Nucleus accumbens (tissue), 56 donors: ENCODE measurements around the gene TMEM208.

Experiments used
- DNase-seq, 56 donors: peaks; one replicate each; lab custom pipeline; 2025; lab: John Stamatoyannopoulos, UW

Gene TMEM208

DNA sequence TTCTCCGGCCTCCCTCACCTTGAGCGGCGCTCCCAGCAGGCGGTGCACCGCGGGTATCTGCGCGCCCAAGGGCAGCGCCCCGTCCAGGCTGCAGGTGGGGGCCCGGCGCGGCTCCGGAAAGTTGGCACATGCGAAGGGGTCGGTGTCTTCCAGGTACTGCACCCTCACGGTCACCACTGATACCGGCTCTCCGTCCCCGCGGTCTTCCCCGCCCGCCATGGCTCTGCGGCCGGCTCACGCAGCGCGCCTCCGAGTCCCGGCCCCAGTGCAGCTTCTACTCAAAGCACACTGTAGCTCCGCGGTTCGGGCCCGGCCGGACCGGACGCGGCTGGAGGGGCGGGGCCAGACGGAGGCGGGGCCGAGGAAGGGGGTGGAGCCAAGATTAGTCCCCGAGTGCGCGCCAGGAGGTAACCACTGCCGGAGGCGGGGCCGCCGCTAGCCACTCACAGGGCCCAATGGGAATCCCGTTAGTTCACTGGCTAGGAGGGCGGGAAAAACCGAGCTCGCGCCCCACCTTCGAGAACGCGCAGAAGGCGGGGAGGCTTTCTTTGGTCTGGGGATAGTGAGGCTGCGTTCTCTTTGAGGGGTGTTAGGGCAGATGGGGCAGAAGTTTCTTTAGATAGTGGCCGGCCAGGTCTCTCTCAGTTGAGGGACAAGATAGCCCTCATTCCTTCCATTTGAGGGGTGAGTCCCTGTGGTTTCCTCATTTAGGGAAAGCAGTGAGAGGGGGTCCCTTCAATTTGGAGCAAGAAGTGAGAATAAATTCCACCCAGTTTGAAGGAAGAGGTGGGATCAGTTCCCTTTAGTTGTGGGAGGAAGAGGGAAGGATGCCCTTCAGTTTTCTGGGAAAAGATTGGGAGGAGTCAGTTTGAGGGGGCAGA is 20.5 kb downstream of the TMEM208 start, which contains the start of gene FHOD1:
FHOD1 (minus strand) TSS at position 290 of the 881 bp plus-strand sequence; CDS start at position 219, 71 bp downstream.
- peak in 55 of 56 donors; percentile 45 to 95 (median 86) for DNase-seq

DNA sequence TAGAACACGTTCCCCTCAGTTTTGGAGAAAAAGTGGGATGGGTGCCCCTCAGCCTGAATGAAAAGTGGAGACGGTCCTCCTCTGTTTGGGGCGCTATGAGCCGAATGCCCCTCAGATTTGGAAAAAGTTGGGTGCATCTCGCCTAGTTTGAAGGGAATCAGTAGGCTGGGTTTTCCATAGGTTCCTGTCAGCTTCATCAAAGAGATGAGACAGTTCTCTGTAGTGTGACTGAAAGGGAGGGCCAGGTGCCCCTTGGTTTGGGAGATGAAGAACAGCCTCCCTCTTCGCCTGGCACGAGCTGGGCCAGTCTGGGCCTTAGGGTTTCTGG is 21.1 kb downstream of the TMEM208 start:
- DNase-seq = no peak

DNA sequence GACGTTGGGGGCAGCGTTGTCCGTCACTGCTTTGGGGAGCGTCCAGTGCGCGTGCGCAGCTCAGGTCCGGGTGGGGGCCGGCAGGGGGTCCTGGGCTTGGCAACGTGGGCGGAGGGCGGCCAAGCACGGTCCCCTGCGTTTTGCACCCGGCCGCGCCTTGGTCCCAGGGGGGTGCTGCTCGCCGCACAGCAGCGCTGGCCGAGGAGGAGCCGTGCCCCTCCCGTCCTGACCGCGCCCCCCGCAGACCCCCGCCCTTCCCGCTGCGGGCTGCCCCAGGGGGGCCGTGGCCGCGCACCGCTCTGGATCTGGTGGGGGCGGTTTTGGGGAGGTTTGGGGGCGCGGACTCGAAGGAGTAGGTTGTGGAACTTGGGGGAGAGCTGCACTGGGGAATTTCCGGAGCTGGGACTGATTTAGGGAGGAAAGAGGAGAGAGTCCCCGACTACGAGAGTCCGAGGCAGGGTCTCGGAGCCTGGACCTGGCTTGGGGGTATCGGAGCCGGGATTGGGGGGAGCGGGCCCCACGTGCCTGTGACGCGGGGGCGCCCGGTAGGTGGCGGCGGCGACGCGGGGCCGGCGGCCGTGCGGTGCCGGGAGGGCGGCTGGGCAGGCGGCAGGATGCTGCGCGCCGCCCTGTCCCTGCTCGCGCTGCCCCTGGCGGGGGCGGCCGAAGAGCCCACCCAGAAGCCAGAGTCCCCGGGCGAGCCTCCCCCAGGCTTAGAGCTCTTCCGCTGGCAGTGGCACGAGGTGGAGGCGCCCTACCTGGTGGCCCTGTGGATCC is 21.7 kb downstream of the TMEM208 start, which contains the start of gene SLC9A5:
SLC9A5 (plus strand) TSS at position 579 of the 777 bp plus-strand sequence; CDS start at position 615, 36 bp downstream.
- DNase-seq = peak in 4 of 56 donors; percentile 7 to 55 (median 21)

DNA sequence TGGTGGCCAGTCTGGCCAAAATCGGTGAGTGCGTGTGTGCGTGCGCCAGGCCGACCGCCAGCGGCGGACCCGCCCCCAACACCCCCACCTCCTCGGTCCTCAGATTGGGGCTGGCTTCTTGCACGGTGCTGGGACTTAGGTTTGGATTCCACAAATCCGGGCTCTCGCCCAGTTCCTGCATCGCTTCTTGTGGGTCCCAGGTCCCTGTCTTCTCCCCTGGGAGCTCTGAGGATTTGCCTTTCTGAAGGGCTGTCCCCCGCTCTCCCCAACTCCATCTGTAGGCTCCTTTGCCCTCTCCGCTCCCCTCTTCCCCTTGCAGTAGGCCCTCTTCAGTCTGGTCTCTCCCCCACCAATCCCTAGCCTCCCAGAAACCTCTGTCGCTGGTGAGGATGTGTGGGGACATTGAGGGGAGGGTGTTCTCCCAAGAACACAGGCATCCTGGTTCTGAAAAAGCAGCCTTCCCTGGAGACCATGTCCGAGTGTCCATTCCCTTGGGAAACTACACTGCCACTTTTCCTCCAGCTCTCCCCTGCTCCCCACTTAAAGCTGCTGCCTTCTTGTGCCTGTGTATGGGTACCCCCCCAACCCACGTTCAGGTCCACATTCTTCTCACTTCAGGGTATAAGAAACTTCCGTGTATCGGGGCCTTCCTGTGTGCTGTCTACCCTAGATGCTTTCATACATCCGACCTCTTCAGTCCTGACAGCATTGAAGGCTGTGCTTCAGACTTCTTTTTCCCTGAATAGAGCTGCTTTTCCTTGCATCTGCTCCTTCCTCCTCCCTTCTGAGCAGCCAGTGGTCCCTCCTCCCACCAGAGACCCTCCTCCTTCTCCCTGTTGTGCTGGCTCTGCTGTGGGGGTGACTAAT is 22.5 kb downstream of the TMEM208 start:
- peak in 4 of 56 donors; percentile 20 to 49 (median 26) for DNase-seq

DNA sequence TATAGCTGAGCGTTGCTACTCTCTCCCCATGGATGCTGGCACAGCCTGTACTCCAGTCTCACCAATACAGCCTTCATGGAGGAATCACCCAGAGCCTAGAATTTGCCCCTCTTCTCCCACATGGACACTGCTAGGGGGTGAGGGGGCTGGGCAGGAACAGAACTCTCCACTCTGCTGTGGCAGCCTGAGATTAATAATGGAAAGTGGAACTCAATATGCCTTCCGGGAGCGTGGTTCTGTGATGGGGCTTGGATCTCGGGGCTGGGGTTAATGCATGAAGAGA is 23.1 kb downstream of the TMEM208 start:
- no peak for DNase-seq

DNA sequence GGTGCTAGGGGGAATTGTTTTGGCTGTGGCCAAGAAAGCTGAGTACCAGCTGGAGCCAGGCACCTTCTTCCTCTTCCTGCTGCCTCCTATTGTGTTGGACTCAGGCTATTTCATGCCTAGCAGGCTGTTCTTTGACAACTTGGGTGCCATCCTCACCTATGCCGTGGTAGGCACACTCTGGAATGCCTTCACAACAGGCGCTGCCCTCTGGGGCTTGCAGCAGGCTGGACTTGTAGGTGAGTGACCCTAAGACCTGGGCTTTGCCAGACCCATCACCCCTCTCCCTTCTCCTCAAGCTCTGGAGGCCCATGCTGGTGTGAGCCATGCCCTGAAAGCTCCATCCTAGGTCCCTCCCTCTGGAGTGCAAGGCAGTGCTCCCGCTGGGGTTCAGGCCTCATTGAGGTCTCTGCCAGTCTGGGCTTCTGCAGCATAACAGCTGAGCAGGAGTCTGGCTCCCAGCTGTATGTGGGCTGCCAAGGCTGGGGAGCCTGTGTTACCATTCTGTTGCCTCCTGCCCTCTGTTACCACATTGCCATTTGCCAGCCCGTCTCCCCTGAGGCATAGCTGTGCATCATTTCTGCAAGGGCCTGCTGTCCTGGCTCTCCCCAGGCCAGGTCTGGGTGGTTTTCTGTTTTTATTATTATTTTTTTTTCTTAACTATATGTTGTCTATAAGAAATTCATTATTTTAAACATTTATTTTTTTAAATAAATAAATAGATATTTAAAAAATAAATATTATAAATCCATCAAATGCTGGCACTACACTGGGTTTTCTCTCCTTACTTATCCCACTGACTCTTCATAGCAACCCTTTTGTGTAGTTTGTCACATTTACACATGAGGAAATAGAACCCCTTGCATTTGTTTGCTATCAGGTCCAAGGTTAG is 25.9 kb downstream of the TMEM208 start:
- peak in 9 of 56 donors; percentile 16 to 46 (median 35) for DNase-seq

DNA sequence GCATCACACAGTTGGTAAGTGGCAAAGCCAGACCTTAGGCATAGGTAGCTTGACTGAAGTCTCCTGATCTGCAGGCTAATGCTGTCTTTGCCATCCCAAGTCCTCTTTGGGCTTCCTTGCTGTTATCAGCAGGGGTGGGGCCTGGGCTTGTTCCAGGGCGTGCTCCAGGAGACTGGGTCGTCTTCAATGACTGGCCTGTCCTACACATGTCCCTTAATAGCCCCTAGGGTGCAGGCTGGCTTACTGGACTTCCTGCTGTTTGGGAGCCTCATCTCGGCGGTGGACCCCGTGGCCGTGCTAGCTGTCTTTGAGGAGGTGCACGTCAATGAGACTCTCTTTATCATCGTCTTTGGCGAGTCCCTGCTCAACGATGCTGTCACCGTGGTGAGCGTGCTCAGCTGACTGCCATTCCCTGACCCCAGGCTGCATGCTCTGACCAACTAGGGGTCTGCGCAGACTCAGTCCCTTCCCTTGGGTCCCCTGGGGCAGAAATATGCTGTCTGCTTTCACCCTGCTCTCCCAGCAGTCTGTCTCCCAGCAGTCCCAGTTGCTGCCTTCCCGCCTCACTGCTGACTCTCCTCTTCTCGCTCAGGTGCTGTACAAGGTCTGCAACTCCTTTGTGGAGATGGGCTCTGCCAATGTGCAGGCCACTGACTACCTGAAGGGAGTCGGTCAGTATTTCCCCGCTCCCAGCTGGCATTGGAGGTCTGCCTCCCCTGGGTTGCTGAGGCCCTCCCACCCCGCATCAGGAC is 28.0 kb downstream of the TMEM208 start:
- DNase-seq = no peak

DNA sequence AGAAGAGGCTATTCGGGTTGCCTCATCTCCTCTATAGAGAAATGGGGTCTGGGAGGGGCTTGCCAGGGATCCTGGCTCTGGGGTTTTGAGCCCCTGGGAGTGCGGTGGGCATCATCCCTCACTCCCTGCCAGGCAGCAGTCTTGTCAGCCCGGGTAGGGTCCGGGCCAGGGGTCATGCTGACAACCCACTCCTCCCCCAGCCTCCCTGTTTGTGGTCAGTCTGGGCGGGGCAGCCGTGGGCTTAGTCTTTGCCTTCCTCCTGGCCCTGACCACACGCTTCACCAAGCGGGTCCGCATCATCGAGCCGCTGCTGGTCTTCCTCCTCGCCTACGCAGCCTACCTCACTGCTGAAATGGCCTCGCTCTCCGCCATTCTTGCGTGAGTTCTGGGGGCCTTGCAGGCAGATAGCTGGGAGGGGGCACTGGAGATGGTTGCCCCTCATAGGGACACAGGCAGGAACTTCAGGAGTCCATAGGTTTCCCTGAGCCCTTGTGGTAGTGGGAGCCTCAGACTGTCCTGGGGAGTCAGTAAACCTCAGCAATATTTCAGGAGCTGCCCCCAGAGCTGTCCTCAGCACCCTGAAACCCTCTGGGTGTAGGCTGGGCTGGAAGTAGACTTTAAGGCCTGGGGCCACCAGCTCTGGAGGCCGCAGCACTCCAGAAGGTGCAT is 28.8 kb downstream of the TMEM208 start:
- no peak for DNase-seq

DNA sequence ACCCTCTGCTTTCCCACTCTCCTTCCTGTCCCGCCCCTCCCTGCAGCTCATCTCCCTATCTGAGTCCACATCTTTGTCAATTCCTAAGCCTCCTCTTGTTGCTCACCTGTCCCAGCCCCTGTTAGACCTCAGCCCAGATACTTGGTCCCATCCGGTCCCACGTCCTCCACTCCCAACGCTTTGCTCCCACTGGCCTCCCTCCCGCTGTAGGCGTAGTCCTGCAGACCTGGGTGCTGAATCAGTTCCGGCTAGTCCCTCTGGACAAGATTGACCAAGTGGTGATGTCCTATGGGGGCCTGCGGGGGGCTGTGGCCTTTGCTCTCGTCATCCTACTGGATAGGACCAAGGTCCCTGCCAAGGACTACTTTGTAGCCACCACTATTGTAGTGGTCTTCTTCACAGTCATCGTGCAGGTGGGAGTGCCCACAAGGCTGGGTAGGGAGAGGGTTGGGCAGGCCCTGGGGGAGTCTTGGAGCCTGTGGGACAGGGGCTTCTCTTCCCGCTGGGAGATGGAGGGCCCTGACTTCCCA is 29.8 kb downstream of the TMEM208 start:
- DNase-seq = no peak

DNA sequence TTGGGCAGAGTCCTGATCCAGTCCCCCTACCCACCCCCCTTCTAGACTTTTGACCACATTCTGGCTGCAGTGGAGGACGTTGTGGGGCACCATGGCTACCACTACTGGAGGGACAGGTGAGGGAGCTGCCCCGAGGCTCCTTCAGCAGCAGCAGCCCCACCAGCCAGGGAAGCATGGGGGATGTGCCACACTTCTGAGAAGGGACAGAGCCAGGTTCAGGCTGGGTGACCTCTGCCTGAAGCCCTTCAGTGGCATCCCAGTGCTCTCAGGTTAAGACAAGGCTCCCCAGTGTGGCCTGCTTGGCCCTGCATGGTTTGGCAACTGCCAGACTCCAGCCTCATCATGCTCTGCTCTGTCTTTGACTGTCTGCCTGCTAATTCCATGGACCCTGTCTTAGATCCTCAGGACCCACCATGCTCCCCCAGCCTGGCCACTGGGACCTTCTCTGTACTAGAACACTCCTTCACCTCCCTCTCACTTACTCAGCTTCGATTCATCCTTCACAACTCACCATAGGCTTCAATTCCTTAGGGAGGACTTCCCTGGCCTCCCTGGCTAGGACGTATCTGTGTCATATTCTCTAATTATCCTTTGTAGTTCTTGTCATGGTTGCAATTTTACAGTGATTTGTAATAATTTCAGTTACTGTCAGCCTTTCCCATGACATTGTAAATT is 30.7 kb downstream of the TMEM208 start:
- DNase-seq = no peak

DNA sequence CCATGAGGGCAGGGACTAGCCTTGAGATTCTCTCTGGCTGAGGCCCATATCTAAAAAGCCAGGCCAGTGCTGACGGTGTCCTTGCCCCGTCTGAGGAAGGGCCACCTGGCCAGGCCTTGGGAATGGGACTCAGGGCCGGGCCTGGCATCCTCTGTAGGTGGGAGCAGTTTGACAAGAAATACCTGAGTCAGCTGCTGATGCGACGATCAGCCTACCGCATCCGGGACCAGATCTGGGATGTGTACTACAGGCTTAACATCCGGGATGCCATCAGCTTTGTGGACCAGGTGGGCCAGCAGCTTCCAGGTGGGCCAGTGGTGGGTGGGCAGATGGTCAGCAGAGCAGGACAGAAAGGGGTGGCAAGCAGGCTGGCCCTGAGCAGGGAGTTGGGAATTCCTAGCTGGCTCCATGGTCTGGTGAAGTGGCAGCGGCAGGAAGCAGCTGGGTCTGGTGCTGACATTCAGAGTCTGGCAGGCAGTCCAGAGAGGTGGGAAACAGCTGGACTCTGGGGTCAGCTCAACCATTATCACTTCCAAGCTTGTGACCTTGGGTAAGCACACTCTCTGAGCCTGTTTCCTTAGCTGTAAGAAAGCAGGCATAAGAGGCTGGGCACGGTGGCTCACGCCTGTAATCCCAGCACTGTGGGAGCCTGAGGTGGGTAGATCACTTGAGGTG is 31.4 kb downstream of the TMEM208 start:
- no peak for DNase-seq

DNA sequence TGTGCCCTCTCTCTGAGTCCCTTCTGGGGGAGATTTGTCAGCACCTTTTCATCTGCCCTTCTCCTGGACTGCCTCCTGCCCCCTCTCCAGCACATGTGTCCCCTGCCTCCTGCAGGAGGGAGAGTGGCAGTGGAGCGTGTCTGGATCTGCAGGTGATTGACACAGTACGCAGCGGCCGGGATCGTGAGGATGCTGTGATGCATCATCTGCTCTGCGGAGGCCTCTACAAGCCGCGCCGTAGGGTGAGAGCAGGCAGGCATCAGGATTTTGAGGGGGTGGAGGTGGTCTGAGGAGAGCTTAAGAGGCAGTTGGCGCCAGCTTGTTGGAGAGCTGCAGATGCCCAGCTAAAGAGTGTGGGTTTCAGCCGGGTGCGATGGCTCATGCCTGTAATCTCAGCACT is 32.8 kb downstream of the TMEM208 start:
- no peak for DNase-seq

DNA sequence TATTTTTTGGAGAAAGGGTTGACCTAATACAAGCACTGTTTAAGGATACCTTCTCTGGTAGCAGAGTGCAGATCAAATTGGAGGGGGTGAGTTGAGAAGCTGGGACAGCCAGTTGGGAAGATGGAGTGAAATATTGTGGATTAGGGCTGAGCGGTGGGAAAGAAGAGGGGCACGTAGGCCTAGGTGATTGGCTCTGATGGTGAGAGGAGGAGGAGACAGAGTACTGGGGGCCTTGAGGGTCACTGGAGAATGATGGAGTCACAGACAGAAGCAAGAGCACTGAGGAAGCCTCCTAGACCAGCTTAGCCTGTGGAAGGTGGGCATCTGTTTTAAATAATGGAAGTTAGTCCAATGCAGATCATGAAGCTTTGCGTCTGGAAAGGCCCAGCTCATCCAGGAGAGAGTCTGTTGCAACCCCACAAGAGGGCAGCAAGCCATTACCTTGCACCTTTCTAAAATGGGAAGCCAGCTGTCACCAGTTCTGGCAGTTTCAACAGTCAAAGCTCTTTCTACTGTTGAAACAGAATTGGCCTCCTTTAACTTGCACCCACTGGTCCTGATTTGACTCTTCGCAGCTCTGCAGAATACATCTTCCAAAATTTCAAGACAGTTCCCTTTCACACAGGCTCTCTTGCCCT is 33.6 kb downstream of the TMEM208 start:
- peak in 3 of 56 donors; percentile 16 to 37 (median 20) for DNase-seq

DNA sequence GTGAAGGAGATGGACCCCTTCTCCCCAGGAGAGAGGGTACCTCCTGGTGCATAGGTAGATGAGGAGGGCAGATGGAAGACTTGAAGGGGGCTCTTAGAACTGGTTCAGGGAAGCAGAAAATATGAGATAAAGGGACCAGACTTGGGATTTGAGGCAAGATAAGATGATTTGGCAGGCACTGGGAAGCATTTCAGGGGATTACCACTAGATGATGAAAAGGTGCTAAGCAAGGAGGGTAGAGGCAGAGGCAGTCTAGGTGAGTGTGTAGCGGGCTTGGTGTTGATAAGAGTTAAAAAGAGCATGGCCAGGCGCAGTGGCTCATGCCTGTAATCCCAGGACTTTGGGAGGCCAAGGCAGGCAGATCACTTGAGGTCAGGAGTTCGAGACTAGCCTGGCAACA is 36.3 kb downstream of the TMEM208 start:
- no peak for DNase-seq

DNA sequence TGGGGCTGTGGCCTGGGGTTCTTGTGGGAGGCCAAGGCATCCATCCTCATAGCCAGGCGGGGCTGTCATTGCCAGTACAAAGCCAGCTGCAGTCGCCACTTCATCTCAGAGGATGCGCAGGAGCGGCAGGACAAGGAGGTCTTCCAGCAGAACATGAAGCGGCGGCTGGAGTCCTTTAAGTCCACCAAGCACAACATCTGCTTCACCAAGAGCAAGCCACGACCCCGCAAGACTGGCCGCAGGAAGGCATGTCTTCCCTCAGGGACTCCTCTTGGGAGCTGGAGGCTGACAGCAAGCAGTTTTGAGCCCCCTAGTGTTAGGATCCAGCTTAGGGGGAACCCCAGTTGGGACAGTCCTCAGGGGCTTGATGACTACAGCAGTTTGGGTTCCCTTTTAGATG is 37.3 kb downstream of the TMEM208 start:
- no peak for DNase-seq

DNA sequence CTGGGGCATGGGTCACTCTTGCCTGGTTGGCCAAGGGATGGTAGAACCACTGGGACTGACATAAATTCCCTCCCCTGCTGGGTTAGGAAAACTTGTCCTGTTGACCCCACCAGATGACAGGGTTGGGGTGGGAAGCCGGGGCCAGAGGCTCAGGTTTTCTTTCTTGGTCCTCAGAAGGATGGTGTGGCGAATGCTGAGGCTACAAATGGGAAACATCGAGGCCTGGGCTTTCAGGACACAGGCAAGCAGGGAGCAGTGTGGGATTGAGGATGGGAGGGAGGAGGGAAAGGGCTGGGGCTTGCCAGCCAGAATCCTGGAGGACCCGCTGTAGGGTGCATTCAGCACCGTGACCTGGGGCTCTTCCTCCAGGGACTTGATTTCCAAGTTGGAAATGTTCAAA is 37.9 kb downstream of the TMEM208 start:
- no peak for DNase-seq
